HuH-7 (cell line): ENCODE results near the gene TFAP2A.
A peak's percentile ranks its signal among the peaks of the same experiment; 100 is the strongest.

ENCODE experiments used
- DNase-seq: peaks from one replicate; pipeline ENCODE4 v3.0.0; 2011; ENCODE audit warnings: low spot score

Gene TFAP2A

DNA sequence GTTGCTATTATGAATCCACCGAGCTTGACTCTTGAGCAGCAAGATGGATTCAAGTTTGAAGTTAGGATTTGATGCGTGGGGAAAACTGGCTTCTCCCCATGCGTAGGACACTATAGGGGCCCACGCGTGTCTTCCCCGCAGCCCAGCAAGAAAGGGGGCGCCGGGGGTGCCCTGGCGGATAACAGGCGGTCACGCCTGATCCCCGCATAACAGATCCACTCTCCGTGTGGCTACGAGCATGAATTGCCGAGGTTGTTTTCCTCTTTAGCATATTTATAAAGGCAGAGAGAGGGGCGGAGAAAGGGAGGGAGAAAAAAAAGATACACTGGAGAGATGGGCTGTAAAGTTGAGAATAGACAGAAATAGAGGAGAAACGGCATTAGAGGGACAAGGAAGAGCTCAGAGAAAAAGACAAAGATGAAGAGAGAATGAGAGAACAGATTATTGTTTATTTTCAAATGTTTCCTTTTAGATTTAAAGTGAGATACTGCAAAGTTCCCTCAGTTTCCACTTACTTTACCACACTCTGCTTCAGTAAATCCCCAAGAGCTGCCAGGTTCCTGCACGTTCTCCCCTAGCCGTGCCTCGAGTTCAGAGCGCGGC lies 32.0 kb downstream of the TFAP2A start:
- no peak for DNase-seq

DNA sequence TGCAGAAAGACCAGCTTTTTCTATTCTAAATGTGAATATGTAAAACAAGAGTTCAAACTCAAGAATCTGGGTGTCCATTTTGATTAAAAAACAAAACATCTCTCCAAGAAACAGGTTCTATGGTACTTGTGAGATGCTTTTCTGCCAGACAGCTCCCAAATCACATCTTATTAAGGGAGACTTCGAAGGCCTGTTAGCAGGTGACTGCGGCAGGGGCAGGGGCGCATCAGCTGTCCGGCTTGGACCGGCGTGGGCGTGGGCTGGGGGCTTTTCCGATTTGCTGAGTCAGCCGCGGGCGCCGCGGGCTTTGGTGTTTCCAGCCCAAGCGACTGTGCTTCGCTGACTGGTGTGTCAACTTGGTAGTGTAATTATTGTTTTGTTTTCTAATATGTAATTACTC lies 32.6 kb downstream of the TFAP2A start:
- DNase-seq: no peak

DNA sequence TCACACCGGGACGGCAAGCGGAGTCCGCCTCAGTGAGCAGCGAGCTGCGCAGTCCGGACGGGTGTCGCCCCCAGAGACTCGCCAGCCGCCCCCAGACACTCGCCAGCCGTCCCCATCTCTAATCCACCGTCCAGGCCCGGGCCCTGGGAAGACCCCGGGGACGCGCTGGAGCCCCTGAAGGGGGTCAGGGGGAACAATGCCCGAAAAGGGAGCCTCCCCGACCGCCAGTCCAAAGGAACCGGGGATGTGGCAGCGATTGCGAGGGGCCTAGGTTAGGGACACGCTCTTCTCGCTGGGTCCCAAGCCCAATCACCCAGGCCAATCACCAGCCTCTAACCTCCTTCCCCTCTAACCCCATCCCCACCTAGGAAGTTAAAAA lies 33.1 kb downstream of the TFAP2A start:
- DNase-seq: no peak

GRCh38 chr6:10381133-10381829 lies 33.6 kb downstream of the TFAP2A start:
- DNase-seq: no peak

GRCh38 chr6:10375391-10375969 lies 39.4 kb downstream of the TFAP2A start:
- no peak for DNase-seq

GRCh38 chr6:10373642-10374359 lies 41.1 kb downstream of the TFAP2A start:
- peak; percentile 39 for DNase-seq

DNA sequence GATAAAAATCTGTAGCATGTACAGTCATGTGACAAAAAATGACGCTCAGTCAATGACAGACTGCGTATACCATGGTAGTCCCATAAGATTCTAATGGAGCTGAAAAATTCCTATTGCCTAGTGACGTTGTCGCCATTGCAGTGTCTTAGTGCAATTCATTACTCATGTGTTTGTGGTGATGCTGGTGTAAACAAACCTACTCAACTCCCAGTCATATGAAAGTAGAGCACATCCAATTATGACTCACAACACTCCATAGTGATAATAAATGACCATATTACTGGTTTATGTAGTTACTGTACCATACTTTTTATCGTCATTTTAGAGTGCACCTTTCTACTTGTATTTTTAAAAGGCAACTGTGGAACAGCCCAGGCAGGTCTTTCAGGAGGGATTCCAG lies 45.0 kb downstream of the TFAP2A start:
- no peak for DNase-seq

- no peak for DNase-seq
These were observed 46.0 kb downstream of the TFAP2A start for GRCh38 chr6:10368861-10369260.

GRCh38 chr6:10363911-10364310 lies 51.0 kb downstream of the TFAP2A start:
- no peak for DNase-seq

GRCh38 chr6:10362300-10362699 lies 52.6 kb downstream of the TFAP2A start:
- no peak for DNase-seq

- DNase-seq: no peak
These were observed 53.4 kb downstream of the TFAP2A start for GRCh38 chr6:10361428-10361827.

- DNase-seq: no peak
These were observed 55.3 kb downstream of the TFAP2A start for GRCh38 chr6:10359581-10359980.

DNA sequence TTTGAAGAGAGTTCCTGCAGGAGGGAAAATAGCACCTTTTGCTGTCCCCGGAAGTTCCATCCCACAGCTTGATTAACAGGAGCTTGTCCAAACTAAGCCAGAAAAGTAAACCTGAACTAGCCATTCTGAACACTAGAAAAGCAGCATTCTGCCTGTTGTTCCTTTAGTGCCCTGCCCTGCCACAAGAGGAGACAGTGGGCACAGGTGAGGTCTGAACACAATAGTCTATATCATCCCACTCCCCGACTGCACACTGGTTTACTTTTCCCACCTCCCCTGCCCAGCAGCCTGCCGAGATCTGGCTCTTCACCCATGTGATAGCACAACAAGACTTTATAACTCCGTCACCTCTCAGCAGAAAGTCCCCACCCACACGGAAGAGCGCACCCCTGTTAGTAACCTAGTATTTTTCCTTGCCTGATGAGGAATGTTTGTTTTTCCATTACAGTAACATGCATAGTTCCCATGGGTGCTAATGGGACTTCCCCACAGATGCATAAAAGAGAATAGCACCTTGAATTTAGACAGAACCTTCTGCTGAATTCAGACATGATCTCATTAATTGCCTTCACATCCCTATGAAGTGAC lies 59.7 kb downstream of the TFAP2A start:
- DNase-seq: no peak

DNA sequence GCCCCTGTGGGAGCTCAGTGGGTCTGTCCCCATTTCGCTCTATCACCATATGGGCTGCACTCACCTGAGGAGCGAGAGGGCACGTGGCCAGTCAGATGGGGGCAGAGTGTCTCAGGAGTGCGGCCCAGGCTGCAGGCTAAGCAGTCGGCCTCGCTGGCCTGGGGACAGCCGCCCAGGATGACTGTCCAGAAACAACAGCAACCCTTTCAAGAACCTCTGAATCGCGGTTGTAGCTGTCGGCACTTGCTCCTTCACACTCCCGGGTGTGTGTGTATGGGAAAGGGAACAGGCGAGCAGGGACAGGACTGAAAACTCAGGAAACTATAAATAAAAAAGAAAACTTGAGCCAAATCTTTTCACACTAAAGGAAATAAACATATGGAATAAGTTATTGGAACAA lies 63.1 kb downstream of the TFAP2A start:
- no peak for DNase-seq

GRCh38 chr6:10350720-10351119 lies 64.2 kb downstream of the TFAP2A start:
- no peak for DNase-seq

DNA sequence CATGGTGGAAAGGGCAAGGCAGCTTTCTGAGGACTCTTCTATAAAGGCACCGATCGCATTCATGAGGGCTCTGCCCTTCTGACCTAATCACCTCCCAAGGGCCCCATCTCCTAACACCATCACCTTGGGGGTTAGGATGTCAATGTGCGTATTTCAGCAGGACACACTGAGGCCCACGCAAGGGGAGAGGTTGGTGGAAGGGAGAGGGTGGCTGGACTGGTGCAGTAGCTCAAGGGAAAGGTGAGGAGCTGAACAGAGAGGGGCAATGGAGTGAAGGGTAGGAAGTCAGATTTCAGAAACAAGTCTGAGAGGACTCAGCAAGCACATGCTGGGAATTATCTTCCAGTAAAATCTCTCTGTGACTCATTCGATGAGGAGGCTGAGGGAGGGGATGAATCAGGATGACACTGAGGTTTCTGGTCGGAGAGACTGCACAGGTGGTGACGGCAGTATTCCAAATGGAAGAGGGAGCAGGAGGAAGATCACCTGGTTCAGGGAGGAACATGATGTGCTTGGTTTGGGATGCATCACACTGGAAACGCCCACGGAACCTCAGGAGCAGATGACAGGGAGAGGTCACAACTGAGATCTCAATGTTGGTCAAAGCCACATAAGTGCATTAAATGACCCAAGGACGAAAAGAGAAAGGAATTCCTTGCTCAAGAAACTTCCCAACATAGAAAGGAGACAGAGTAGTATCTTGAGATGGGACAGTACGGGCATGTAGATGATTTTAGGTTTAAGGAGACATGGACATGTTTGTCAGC lies 67.1 kb downstream of the TFAP2A start:
- no peak for DNase-seq
